Measurements from ENCODE around the gene CCNF. TPM values are rescaled to one million over a fixed set of nuclear protein-coding genes. Genes with fewer than 3 reads are reported as not detected.

CCNF gene
- total and polyA plus RNA-seq, 2 of the 8 experiments (the other 6 are each of a cell fraction or from before 2014, with no cell fraction given), result 15.4 to 54.3 TPM

GRCh38 chr16:2494616-2495015 is 65.4 kb downstream of the CCNF start (continued):
- no peak for TF ChIP-seq RAD21 (IDR thresholded peaks at IDR 0.05 in 1 of 2, conservative IDR thresholded peaks at IDR 0.05 in 1 of 2; ENCODE audit: low read depth in 2 of 2, low read length in 2 of 2)
- TF ChIP-seq BRCA1 (IDR thresholded peaks at IDR 0.05; ENCODE audit: low read depth, low read length), result no peak
- no peak for TF ChIP-seq E2F6 (IDR thresholded peaks at IDR 0.05)
- no peak for TF ChIP-seq EGR1 (IDR thresholded peaks at IDR 0.05; ENCODE audit: borderline replicate concordance, low read depth, low read length)
- TF ChIP-seq CTBP2 (IDR thresholded peaks at IDR 0.05; ENCODE audit: borderline replicate concordance, insufficient read depth, insufficient read length, low read length), result no peak
